Stimulated activated CD8-positive, alpha-beta memory T cell treated with anti-CD3 and anti-CD28 coated beads, Interleukin-12 subunit alpha, Interleukin-12 subunit beta, amount 100 ng/mL, for 24 hours (primary cell): ENCODE data around the gene ZNF469.

Experiments used
- DNase-seq: peaks from one replicate; pipeline ENCODE4 v3.0.0-alpha.2; 2020; ENCODE audit errors: extremely low read depth

The ZNF469 gene

DNA sequence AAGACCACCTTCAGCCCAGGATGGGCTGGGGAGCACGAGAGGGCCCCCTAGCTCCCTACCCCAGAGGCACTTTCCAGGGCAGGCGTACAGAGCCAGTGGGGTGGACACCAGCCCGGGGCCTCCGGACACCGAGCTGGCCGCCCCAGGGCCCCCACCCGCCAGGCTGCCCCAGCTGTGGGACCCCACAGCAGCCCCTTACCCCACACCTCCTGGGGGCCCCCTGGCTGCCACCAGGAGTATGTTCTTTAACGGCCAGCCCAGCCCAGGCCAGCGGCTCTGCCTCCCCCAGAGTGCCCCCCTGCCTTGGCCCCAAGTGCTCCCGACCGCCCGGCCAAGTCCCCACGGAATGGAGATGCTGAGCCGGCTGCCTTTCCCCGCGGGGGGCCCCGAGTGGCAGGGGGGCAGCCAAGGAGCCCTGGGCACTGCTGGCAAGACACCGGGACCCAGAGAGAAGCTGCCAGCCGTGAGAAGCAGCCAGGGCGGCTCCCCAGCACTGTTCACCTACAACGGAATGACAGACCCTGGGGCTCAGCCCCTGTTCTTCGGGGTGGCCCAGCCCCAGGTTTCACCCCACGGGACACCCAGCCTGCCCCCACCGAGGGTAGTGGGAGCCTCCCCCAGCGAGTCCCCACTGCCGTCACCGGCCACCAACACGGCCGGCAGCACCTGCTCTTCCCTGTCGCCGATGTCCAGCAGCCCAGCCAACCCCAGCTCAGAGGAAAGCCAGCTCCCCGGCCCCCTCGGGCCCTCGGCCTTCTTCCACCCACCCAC, 46.0 kb downstream of the ZNF469 start:
- no peak for DNase-seq

DNA sequence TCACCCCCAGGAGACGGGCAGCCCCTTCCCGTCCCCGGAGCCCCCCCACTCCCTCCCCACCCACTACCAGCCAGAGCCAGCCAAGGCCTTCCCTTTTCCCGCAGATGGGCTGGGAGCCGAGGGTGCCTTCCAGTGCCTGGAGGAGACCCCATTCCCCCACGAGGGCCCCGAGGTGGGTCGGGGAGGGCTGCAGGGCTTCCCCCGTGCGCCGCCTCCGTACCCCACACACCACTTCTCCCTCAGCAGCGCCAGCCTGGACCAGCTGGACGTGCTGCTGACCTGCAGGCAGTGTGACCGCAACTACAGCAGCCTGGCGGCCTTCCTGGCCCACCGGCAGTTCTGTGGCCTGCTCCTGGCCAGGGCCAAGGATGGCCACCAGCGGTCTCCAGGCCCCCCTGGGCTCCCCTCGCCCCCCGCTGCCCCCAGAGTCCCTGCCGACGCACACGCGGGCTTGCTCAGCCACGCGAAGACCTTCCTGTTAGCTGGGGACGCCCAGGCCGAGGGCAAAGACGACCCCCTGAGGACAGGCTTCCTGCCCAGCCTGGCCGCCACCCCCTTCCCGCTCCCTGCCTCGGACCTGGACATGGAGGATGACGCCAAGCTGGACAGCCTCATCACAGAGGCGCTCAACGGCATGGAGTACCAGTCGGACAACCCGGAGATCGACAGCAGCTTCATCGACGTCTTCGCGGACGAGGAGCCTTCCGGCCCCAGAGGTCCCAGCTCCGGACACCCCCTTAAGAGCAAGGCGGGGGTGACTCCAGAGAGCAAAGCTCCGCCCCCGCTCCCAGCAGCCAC, 46.8 kb downstream of the ZNF469 start:
- no peak for DNase-seq

DNA sequence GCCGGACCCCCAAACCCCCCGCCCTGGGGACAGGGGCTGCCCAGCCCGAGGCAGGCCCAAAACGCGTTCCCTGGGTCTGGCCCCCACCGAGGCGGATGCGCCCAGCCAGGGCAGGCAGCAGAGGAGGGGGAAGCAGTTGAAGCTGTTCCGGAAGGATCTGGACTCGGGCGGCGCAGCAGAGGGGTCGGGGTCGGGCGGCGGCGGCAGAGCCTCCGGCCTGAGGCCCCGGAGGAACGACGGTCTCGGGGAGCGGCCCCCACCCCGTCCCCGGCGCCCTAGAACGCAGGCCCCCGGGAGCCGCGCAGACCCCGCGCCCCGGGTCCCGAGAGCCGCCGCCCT, 47.4 kb downstream of the ZNF469 start:
- no peak for DNase-seq

DNA sequence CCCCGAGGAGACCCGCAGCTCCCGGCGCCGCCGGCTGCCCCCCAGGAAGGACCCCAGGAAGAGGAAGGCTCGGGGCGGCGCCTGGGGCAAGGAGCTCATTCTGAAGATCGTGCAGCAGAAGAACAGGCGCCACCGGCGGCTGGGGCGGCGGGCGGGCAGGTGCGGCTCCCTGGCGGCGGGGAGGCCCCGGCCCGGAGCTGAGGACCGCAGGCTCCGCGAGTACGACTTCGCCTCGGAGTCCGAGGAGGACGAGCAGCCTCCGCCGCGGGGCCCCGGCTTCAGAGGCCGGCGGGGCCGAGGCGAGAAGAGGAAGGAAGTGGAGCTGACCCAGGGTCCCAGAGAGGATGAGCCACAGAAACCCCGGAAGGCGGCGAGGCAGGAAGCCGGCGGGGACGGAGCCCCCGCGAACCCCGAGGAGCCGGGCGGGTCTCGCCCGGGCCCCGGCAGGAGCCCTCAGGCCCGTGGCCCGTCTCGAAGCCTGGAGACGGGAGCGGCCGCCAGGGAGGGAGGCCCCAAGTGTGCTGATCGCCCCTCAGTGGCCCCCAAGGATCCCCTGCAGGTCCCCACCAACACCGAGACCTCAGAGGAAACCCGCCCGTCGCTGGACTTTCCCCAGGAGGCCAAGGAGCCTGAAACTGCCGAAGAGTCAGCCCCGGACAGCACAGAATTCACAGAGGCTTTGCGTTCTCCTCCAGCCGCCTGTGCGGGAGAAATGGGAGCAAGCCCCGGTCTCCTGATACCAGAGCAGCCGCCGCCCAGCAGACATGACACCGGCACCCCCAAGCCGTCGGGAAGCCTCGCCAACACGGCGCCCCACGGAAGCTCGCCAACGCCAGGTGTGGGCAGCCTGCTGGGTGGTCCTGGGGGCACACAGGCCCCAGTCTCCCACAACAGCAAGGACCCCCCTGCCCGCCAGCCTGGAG, 48.0 kb downstream of the ZNF469 start:
- no peak for DNase-seq

DNA sequence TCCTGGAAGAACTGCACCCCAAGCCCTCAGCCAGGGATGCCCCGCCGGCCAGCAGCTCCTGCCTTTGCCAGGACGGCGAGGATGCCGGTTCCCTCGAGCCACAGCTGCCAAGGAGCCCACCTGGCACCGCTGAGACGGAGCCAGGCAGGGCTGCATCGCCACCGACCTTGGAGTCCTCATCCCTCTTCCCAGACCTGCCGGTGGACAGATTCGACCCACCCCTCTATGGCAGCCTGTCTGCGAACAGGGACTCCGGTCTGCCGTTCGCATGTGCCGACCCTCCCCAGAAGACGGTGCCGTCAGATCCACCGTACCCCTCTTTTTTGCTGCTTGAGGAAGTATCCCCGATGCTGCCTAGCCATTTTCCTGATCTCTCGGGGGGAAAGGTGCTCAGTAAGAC, 48.9 kb downstream of the ZNF469 start:
- DNase-seq = no peak

DNA sequence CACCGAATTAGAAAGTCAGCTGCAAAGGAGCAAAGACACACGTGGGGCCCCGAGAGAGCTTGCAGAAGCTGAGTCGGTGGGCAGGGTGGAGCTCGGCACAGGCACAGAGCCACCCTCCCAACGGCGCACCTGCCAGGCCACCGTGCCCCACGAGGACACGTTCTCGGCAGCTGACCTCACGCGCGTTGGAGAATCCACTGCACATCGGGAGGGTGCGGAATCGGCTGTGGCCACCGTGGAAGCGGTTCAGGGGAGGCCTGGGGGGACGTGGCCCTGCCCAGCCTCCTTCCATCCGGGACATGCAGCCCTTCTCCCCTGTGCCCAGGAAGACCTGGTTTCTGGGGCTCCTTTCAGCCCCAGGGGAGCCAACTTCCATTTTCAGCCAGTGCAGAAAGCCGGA, 49.4 kb downstream of the ZNF469 start:
- no peak for DNase-seq
